OCI-LY7 (cell line): Measurements from ENCODE around the gene DEPDC1. TPM values are rescaled to one million over a fixed set of nuclear protein-coding genes. Genes with fewer than 3 reads are reported as not detected.

ENCODE experiments used
- BruUV-seq: library from RNA; stranded (reverse); fragments of 400-500 nt; replicated peaks from 2 replicates; lab custom pipeline; 2021; lab: Mats Ljungman, UMichigan
- CTCF ChIA-PET: fragments of 300-600 bp; sonication (Branson Sonifier 250); formaldehyde crosslinking; loops from one replicate; lab custom pipeline; 2022; ENCODE audit warnings: antibody characterized with exemption; ENCODE audit not compliant: unreplicated experiment; lab: Charles Lee
- POLR2A ChIA-PET: fragments of 300-600 bp; sonication (Branson Sonifier 250); formaldehyde crosslinking; loops from one replicate; lab custom pipeline; 2022; ENCODE audit warnings: antibody characterized with exemption; lab: Charles Lee
- DNase-seq: peaks from one replicate; pipeline ENCODE4 v3.0.0-alpha.2; 2015; ENCODE audit warnings: low spot score
- H2AFZ ChIP-seq: fragments of 200-600 bp; sonication (generic), shearing (Covaris generic); 2 replicates; pipeline ENCODE4 v1.6.1; 2014; ENCODE audit warnings: mild to moderate bottlenecking, antibody characterized with exemption, low read length, moderate library complexity
- H3K27ac ChIP-seq: fragments of 200-600 bp; sonication (generic); 2 replicates; pipeline ENCODE4 v1.5.1; 2014; ENCODE audit warnings: mixed run types, low read depth, mild to moderate bottlenecking, moderate library complexity, low read length, inconsistent platforms; ENCODE audit not compliant: poor library complexity, severe bottlenecking
- H3K36me3 ChIP-seq: fragments of 200-600 bp; sonication (generic); 2 replicates; pipeline ENCODE4 v1.6.1; 2014; ENCODE audit warnings: mild to moderate bottlenecking, antibody characterized with exemption, low read length, moderate library complexity, mixed read lengths; ENCODE audit not compliant: insufficient read depth
- H3K4me1 ChIP-seq: fragments of 200-600 bp; sonication (generic); 2 replicates; pipeline ENCODE4 v1.5.1; 2014; ENCODE audit warnings: mild to moderate bottlenecking, low read length; ENCODE audit not compliant: insufficient read depth, poor library complexity, severe bottlenecking
- H3K4me2 ChIP-seq: fragments of 200-600 bp; sonication (generic); 2 replicates; pipeline ENCODE4 v1.6.1; 2014; ENCODE audit warnings: mild to moderate bottlenecking, low read length
- H3K4me3 ChIP-seq: fragments of 200-600 bp; sonication (generic); 2 replicates; pipeline ENCODE4 v1.5.1; 2014; ENCODE audit warnings: mild to moderate bottlenecking, low read depth, low read length; ENCODE audit not compliant: poor library complexity, severe bottlenecking
- H3K79me2 ChIP-seq: fragments of 200-600 bp; sonication (generic); 2 replicates; pipeline ENCODE4 v1.6.1; 2016; ENCODE audit warnings: low read depth, mild to moderate bottlenecking, low read length, moderate library complexity, mixed read lengths; ENCODE audit not compliant: insufficient read depth
- H3K9me2 ChIP-seq: fragments of 200-600 bp; sonication (generic); 2 replicates; pipeline ENCODE4 v1.6.1; 2016; ENCODE audit warnings: mild to moderate bottlenecking, low read length, mixed read lengths; ENCODE audit not compliant: insufficient read depth
- H3K9me3 ChIP-seq: fragments of 200-600 bp; sonication (generic); 2 replicates; pipeline ENCODE4 v1.6.1; 2014; ENCODE audit warnings: mild to moderate bottlenecking, mixed run types, low read length, mixed read lengths
- H4K20me1 ChIP-seq: fragments of 200-600 bp; sonication (generic); 2 replicates; pipeline ENCODE4 v1.6.1; 2014; ENCODE audit warnings: mild to moderate bottlenecking, antibody characterized with exemption, low read length, moderate library complexity, mixed read lengths; ENCODE audit not compliant: insufficient read depth
- EZH2phosphoT487 ChIP-seq: fragments of 200-600 bp; sonication (generic); IDR thresholded peaks from 2 replicates; pipeline ENCODE4 v1.6.1; 2018; ENCODE audit warnings: low read depth, borderline replicate concordance, mild to moderate bottlenecking, mixed run types, antibody characterized with exemption, low read length, moderate library complexity, mixed read lengths
- intact Hi-C: fragments of 100-400 bp; cut with micrococcal nuclease; formaldehyde crosslinking; loops from one replicate; pipeline ENCODE4 v1.10.0; 2022; ENCODE audit not compliant: unreplicated experiment
- small RNA-seq: library from RNA; depleted of rRNA; stranded (forward); fragments of <200 nt; gene quantifications from one replicate; pipeline ENCODE3, GENCODE V24; 2014
- total RNA-seq, 2 experiments: library from RNA; depleted of rRNA in 1 of 2; stranded (reverse); fragments of >200 nt in 1 of 2; shearing (Covaris generic) in 1 of 2; gene quantifications; 2 replicates each; pipeline ENCODE4 v1.2.3, GENCODE V29; 2014 to 2022
- TF ChIP-seq, protein P1 (sequence below): fragments of 200-600 bp; sonication (generic); conservative IDR thresholded peaks from 2 replicates; pipeline ENCODE4 v1.5.1; 2014; ENCODE audit warnings: mild to moderate bottlenecking, antibody characterized with exemption, low read length, moderate library complexity, mixed read lengths

DEPDC1 gene
- total RNA-seq, 2 experiments from 2014 or later, result 20.6 to 45.7 TPM

DNA sequence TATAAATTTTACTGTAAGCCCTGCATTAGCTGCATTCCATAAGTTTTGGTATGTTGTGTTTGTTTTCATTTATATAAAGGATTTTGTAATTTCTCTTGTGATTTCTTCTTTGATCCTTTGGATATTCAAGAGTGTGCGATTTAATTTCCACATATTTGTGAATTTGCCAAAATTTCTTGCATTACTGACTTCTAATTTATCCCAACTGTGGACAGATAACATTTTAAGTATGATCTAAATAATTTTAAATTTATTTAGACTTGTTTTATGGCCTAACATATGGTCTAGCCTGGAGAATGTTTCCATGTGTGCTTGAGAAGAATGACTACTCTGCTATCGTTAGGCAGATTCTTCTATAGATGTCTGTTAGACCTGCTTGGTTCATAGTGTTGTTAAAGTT is 70.3 kb downstream of the DEPDC1 start:
- no peaks in the 10 kb centered on the region for H3K9me3 ChIP-seq
- no peaks in the 10 kb centered on the region for H3K4me1 ChIP-seq
- no peaks in the 10 kb centered on the region for H4K20me1 ChIP-seq
- H2AFZ ChIP-seq, result no peak overlapping the region
- POLR2A ChIA-PET, result interaction anchor here (0.7 to 1.5 kb wide), 2 partner anchors 61 to 1164 kb away, joined by 3 to 4 read pairs; no protein-coding TSS in a partner anchor
- CTCF ChIA-PET, result no interaction called here
- H3K36me3 ChIP-seq, result no peaks in the 10 kb centered on the region
- intact Hi-C loops, result no loop called here
- no TSS peak for BruUV-seq
- no peaks in the 10 kb centered on the region for H3K79me2 ChIP-seq
- no peak overlapping the region for H3K4me3 ChIP-seq
- TF ChIP-seq, protein P1, sequence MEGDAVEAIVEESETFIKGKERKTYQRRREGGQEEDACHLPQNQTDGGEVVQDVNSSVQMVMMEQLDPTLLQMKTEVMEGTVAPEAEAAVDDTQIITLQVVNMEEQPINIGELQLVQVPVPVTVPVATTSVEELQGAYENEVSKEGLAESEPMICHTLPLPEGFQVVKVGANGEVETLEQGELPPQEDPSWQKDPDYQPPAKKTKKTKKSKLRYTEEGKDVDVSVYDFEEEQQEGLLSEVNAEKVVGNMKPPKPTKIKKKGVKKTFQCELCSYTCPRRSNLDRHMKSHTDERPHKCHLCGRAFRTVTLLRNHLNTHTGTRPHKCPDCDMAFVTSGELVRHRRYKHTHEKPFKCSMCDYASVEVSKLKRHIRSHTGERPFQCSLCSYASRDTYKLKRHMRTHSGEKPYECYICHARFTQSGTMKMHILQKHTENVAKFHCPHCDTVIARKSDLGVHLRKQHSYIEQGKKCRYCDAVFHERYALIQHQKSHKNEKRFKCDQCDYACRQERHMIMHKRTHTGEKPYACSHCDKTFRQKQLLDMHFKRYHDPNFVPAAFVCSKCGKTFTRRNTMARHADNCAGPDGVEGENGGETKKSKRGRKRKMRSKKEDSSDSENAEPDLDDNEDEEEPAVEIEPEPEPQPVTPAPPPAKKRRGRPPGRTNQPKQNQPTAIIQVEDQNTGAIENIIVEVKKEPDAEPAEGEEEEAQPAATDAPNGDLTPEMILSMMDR, result no peak
- TF ChIP-seq EZH2phosphoT487, result no peak
- DNase-seq, result no peak
- no peak overlapping the region for H3K4me2 ChIP-seq
- H3K9me2 ChIP-seq, result no peaks in the 10 kb centered on the region
- no peak overlapping the region for H3K27ac ChIP-seq

Small RNA genes lying within 50 kb of the gene (small RNA-seq; reads per million reads assigned to genes)
- gene TXNP2, result not detected

Other genes starting within 250 kb of the DEPDC1 start
- gene RPE65, start 47.1 kb downstream of the DEPDC1 start, total RNA-seq (2014; rRNA removed; shearing (Covaris generic)), result not detected in 2 replicates
- gene RPE65, start 47.1 kb downstream of the DEPDC1 start, total RNA-seq (2022), result not detected in 2 replicates